Sigmoid colon (tissue), 7 donors: ENCODE results near the gene MYPN. TPM values are rescaled to one million over a fixed set of nuclear protein-coding genes. Genes with fewer than 3 reads are reported as not detected.

Experiments
- DNase-seq: peaks from one replicate; pipeline ENCODE4 v3.0.0-alpha.2; 2019
- H3K27ac ChIP-seq, 4 donors: fragments of 200-600 bp; sonication (generic); one replicate each; pipeline ENCODE4 v1.5.1; 2016 to 2019; ENCODE audit warnings: mild to moderate bottlenecking in 1 of 4
- H3K27me3 ChIP-seq, 3 donors: fragments of 200-600 bp; sonication (generic); one replicate each; pipeline ENCODE4 v1.5.1; 2019; ENCODE audit warnings: mild to moderate bottlenecking in 1 of 3
- H3K36me3 ChIP-seq, 4 donors: fragments of 200-600 bp; sonication (generic); one replicate each; pipeline ENCODE4 v1.5.1; 2016 to 2019
- H3K4me1 ChIP-seq, 4 donors: fragments of 200-600 bp; sonication (generic); one replicate each; pipeline ENCODE4 v1.5.1; 2017 to 2019
- H3K4me3 ChIP-seq, 4 donors: fragments of 200-600 bp; sonication (generic); one replicate each; pipeline ENCODE4 v1.5.1; 2017 to 2019; ENCODE audit warnings: mild to moderate bottlenecking in 2 of 4, moderate library complexity in 1 of 4
- H3K9me3 ChIP-seq, 4 donors: fragments of 200-600 bp in 3 of 4; sonication (generic) in 3 of 4; one replicate each; pipeline versions ENCODE4 v1.5.1 to v1.6.1; 2013 to 2019
- CTCF ChIP-seq, 4 experiments: fragments of 450-650 bp in 3 of 4; fragments of 200-600 bp in 1 of 4; IDR thresholded peaks; one replicate each; pipeline ENCODE4 v1.5.1; 2016 to 2019; ENCODE audit warnings: antibody characterized with exemption in 4 of 4, mild to moderate bottlenecking in 3 of 4, moderate library complexity in 2 of 4
- EP300 ChIP-seq, 4 donors: sonication (generic); formaldehyde crosslinking; IDR thresholded peaks; one replicate each; pipeline ENCODE4 v1.6.1; 2017; ENCODE audit warnings: antibody characterized with exemption in 4 of 4
- POLR2A ChIP-seq, 2 donors: fragments of 450-650 bp; IDR thresholded peaks; one replicate each; pipeline ENCODE4 v1.6.1; 2016; ENCODE audit warnings: antibody characterized with exemption in 2 of 2, mild to moderate bottlenecking in 2 of 2, moderate library complexity in 2 of 2
- POLR2AphosphoS5 ChIP-seq, 4 donors: sonication (generic); formaldehyde crosslinking; IDR thresholded peaks; one replicate each; pipeline ENCODE4 v1.6.1; 2017; ENCODE audit warnings: antibody characterized with exemption in 4 of 4
- WGBS, 2 donors: extraction: QIAGEN DNeasy Blood & Tissue Kit; methylation state at CpG; one replicate each; pipeline ENCODE4 v1.1.7; 2013; 5-methylcytosine and 5-hydroxymethylcytosine counted together
- intact Hi-C: fragments of 100-400 bp; cut with DNase I; formaldehyde crosslinking; loops from one replicate; pipeline ENCODE4 v1.15.1; 2023
- polyA plus RNA-seq, 3 donors: library from polyadenylated mRNA; stranded (reverse); fragments of 200-250 nt; gene quantifications; one replicate each; pipeline ENCODE4 v1.2.3, GENCODE V29; 2013
- total RNA-seq, 4 donors: library from RNA; depleted of rRNA; stranded (reverse); fragments of >200 nt; gene quantifications; one replicate each; pipeline ENCODE4 v1.1.0, GENCODE V29; 2016
- donor health status: healthy with polysubstance abuse.
- donor health status: Bipolar disorder and iron deficiency.
- donor health status: healthy.

The MYPN gene
- total and polyA plus RNA-seq, 7 donors = 0.23 to 1.6 (median 0.60) TPM; not detected in 4

- Histone ChIP-seq H3K27me3 (no peaks in the 10 kb centered on the region), H3K36me3 (no peaks in the 10 kb centered on the region), H3K4me3 (no peak overlapping the region), H3K4me1 (no peaks in the 10 kb centered on the region), H3K9me3 (no peaks in the 10 kb centered on the region), H3K27ac (no peak overlapping the region)
- intact Hi-C loops = no loop called here
- TF ChIP-seq POLR2A (IDR thresholded peaks at IDR 0.05) = no peak
- no peak for TF ChIP-seq POLR2AphosphoS5 (IDR thresholded peaks at IDR 0.05)
- no peak for TF ChIP-seq EP300 (IDR thresholded peaks at IDR 0.05)
- TF ChIP-seq CTCF (IDR thresholded peaks at IDR 0.05) = no peak
- no peak for DNase-seq
- 15 to 62% methylated on average over 4 of the region's 4 CpGs for WGBS, 2 donors
Observed at GRCh38 chr10:68176797-68177196, 67.5 kb downstream of the MYPN start.

GRCh38 chr10:68178592-68178991, 69.3 kb downstream of the MYPN start:
- DNase-seq = no peak
- Histone ChIP-seq H3K4me3 (no peak overlapping the region), H3K27me3 (no peaks in the 10 kb centered on the region), H3K36me3 (no peaks in the 10 kb centered on the region), H3K4me1 (no peaks in the 10 kb centered on the region), H3K27ac (no peak overlapping the region), H3K9me3 (no peaks in the 10 kb centered on the region)
- 87 to 92% methylated on average over 4 of the region's 4 CpGs for WGBS, 2 donors
- intact Hi-C loops = no loop called here
- no peak for TF ChIP-seq CTCF (IDR thresholded peaks at IDR 0.05)
- no peak for TF ChIP-seq POLR2AphosphoS5 (IDR thresholded peaks at IDR 0.05)
- TF ChIP-seq EP300 (IDR thresholded peaks at IDR 0.05) = no peak
- TF ChIP-seq POLR2A (IDR thresholded peaks at IDR 0.05) = no peak

GRCh38 chr10:68179016-68179415, 69.7 kb downstream of the MYPN start:
- intact Hi-C loops = no loop called here
- no peaks in the 10 kb centered on the region for H3K36me3 ChIP-seq
- H3K27me3 ChIP-seq = no peaks in the 10 kb centered on the region
- 72 to 91% methylated on average over 3 of the region's 3 CpGs for WGBS, 2 donors
- TF ChIP-seq CTCF (IDR thresholded peaks at IDR 0.05) = no peak
- no peak for DNase-seq
- H3K4me1 ChIP-seq = no peaks in the 10 kb centered on the region
- H3K4me3 ChIP-seq = no peak overlapping the region
- H3K9me3 ChIP-seq = no peaks in the 10 kb centered on the region
- H3K27ac ChIP-seq = no peak overlapping the region

- Histone ChIP-seq H3K4me3 (no peak overlapping the region), H3K27me3 (no peaks in the 10 kb centered on the region), H3K9me3 (no peaks in the 10 kb centered on the region), H3K36me3 (no peaks in the 10 kb centered on the region), H3K27ac (no peak overlapping the region), H3K4me1 (no peaks in the 10 kb centered on the region)
- intact Hi-C loops = no loop called here
- TF ChIP-seq POLR2AphosphoS5 (IDR thresholded peaks at IDR 0.05) (no peak), EP300 (IDR thresholded peaks at IDR 0.05) (no peak), POLR2A (IDR thresholded peaks at IDR 0.05) (no peak), CTCF (IDR thresholded peaks at IDR 0.05) (no peak)
- 95 to 96% methylated on average over 3 of the region's 3 CpGs for WGBS, 2 donors
- DNase-seq = no peak
Observed at GRCh38 chr10:68180490-68180889, 71.2 kb downstream of the MYPN start.

- WGBS, 2 donors = 67 to 77% methylated on average over 7 of the region's 7 CpGs
- H3K27ac ChIP-seq = no peak overlapping the region
- no peaks in the 10 kb centered on the region for H3K9me3 ChIP-seq
- peaks cover 0 to 13% (median 0%) of the 10 kb centered on the region in 3 donors for H3K27me3 ChIP-seq
- H3K4me1 ChIP-seq = no peaks in the 10 kb centered on the region
- intact Hi-C loops = no loop called here
- no peak overlapping the region for H3K4me3 ChIP-seq
- no peak for DNase-seq
- no peak for TF ChIP-seq EP300 (IDR thresholded peaks at IDR 0.05)
- TF ChIP-seq CTCF (IDR thresholded peaks at IDR 0.05) = no peak
- TF ChIP-seq POLR2AphosphoS5 (IDR thresholded peaks at IDR 0.05) = no peak
- no peak for TF ChIP-seq POLR2A (IDR thresholded peaks at IDR 0.05)
- no peaks in the 10 kb centered on the region for H3K36me3 ChIP-seq
Observed at GRCh38 chr10:68184546-68184945, 75.3 kb downstream of the MYPN start.
